Neural cell (in vitro differentiated cells): ENCODE results near the gene CDO1. TPM values are rescaled to one million over a fixed set of nuclear protein-coding genes. Genes with fewer than 3 reads are reported as not detected.

Experiments used
- H2AFZ ChIP-seq: fragments of 200-600, 300-800 bp; sonication (generic), shearing (Covaris generic); 2 replicates; pipeline ENCODE4 v1.6.0; 2014; ENCODE audit warnings: low read depth, mild to moderate bottlenecking, antibody characterized with exemption, low read length, moderate library complexity
- H3F3A ChIP-seq: fragments of 200-600 bp; shearing (Covaris generic); 2 replicates; pipeline ENCODE4 v1.6.1; 2016; ENCODE audit warnings: mild to moderate bottlenecking, moderate library complexity, mixed read lengths, antibody characterized with exemption, low read length; ENCODE audit not compliant: insufficient read depth, poor library complexity, severe bottlenecking
- H3K27ac ChIP-seq: fragments of 200-600, 300-800 bp; sonication (generic), shearing (Covaris generic); 2 replicates; pipeline ENCODE4 v1.5.1; 2014; ENCODE audit warnings: mild to moderate bottlenecking, low read length, moderate library complexity
- H3K27me3 ChIP-seq: fragments of 300-800, 200-600 bp; sonication (generic), shearing (Covaris generic); 2 replicates; pipeline ENCODE4 v1.6.0; 2014; ENCODE audit warnings: mild to moderate bottlenecking, low read depth, low read length, moderate library complexity; ENCODE audit not compliant: insufficient read depth
- H3K36me3 ChIP-seq: fragments of 300-800, 200-600 bp; sonication (generic), shearing (Covaris generic); 2 replicates; pipeline ENCODE4 v1.5.1; 2014; ENCODE audit warnings: mild to moderate bottlenecking, antibody characterized with exemption, low read length, moderate library complexity; ENCODE audit not compliant: insufficient read depth
- H3K4me2 ChIP-seq: fragments of 300-800, 200-600 bp; sonication (generic), shearing (Covaris generic); 2 replicates; pipeline ENCODE4 v1.6.0; 2014; ENCODE audit warnings: mild to moderate bottlenecking, low read length
- H3K4me3 ChIP-seq: fragments of 300-800, 200-600 bp; sonication (generic), shearing (Covaris generic); 2 replicates; pipeline ENCODE4 v1.5.1; 2014; ENCODE audit warnings: mild to moderate bottlenecking, low read length, moderate library complexity
- H3K79me2 ChIP-seq: fragments of 200-600 bp; shearing (Covaris generic); replicated peaks from 2 replicates; pipeline ENCODE4 v1.6.0; 2014; ENCODE audit warnings: mild to moderate bottlenecking, low read length, moderate library complexity; ENCODE audit not compliant: insufficient read depth
- H3K9ac ChIP-seq: fragments of 300-800, 200-600 bp; sonication (generic), shearing (Covaris generic); 2 replicates; pipeline ENCODE4 v1.6.1; 2016; ENCODE audit warnings: mild to moderate bottlenecking, low read length, mixed read lengths
- H3K9me2 ChIP-seq: fragments of 200-600 bp; shearing (Covaris generic); 2 replicates; pipeline ENCODE4 v1.6.1; 2016; ENCODE audit warnings: mild to moderate bottlenecking, low read length, mixed read lengths; ENCODE audit not compliant: insufficient read depth
- H3K9me3 ChIP-seq: fragments of 200-600, 300-800 bp; sonication (generic), shearing (Covaris generic); 2 replicates; pipeline ENCODE4 v1.6.1; 2016; ENCODE audit warnings: mild to moderate bottlenecking, mixed run types, low read length, moderate library complexity, mixed read lengths
- H4K20me1 ChIP-seq: fragments of 200-600 bp; shearing (Covaris generic); 2 replicates; pipeline ENCODE4 v1.6.1; 2016; ENCODE audit warnings: mild to moderate bottlenecking, mixed run types; ENCODE audit not compliant: insufficient read depth
- EP300 ChIP-seq: fragments of 450-650 bp; conservative IDR thresholded peaks from 2 replicates; pipeline ENCODE4 v1.6.1; 2014; ENCODE audit warnings: antibody characterized with exemption, mild to moderate bottlenecking, moderate library complexity; ENCODE audit not compliant: poor library complexity, severe bottlenecking
- EZH2 ChIP-seq: fragments of 200-600, 300-800 bp; shearing (Covaris generic), sonication (generic); IDR thresholded peaks from 2 replicates; pipeline ENCODE4 v1.6.1; 2014; ENCODE audit warnings: antibody characterized with exemption, low read length, borderline replicate concordance, mild to moderate bottlenecking; ENCODE audit not compliant: insufficient read depth, poor library complexity, severe bottlenecking
- MXI1 ChIP-seq: fragments of 450-650 bp; conservative IDR thresholded peaks from 2 replicates; pipeline ENCODE4 v1.6.1; 2014; ENCODE audit warnings: antibody characterized with exemption, mild to moderate bottlenecking; ENCODE audit not compliant: poor library complexity, severe bottlenecking
- POLR2AphosphoS5 ChIP-seq: IDR thresholded peaks from 2 replicates; pipeline ENCODE4 v1.6.1; 2012
- RAD21 ChIP-seq: fragments of 450-650 bp; conservative IDR thresholded peaks from 2 replicates; pipeline ENCODE4 v1.6.1; 2014; ENCODE audit warnings: antibody characterized with exemption, mild to moderate bottlenecking, moderate library complexity
- REST ChIP-seq: IDR thresholded peaks from 2 replicates; pipeline ENCODE4 v1.6.1; 2012; ENCODE audit warnings: borderline replicate concordance
- SMC3 ChIP-seq: fragments of 450-650 bp; conservative IDR thresholded peaks from 2 replicates; pipeline ENCODE4 v1.6.1; 2014; ENCODE audit warnings: antibody characterized with exemption, mild to moderate bottlenecking, moderate library complexity; ENCODE audit not compliant: poor library complexity
- TAF1 ChIP-seq: IDR thresholded peaks from 2 replicates; pipeline ENCODE4 v1.6.1; 2012; ENCODE audit warnings: low read depth
- polyA plus RNA-seq: library from polyadenylated mRNA; depleted of rRNA; stranded (reverse); fragments of >200 nt; gene quantifications from 2 replicates; pipeline ENCODE4 v1.2.3, GENCODE V29; 2014
- TF ChIP-seq, protein P1 (sequence below): fragments of 450-650 bp; IDR thresholded peaks from 2 replicates; pipeline ENCODE4 v1.5.1; 2014; ENCODE audit warnings: antibody characterized with exemption, mild to moderate bottlenecking, moderate library complexity; ENCODE audit not compliant: poor library complexity, severe bottlenecking

CDO1 gene
- polyA plus RNA-seq, 1 donor from 2014 or later = 201 TPM

DNA sequence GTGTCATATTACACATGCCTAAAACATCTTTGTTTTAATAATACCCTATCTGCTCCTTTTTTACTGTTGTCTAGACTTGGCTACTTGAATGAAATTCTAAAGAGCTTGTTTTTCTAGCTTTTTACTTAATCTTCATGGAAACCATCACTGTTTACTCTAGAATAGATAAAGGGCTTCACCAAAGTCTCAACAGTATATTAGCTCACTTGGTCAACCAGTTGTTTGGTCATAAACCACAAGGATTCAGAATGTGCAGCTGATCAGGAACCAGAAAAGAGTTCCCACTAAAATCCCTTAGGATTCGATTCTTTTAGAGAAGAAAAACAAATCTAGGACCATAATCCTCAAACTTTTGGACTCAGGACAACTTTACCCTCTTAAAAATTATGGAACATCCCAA lies 38.0 kb downstream of the CDO1 start:
- Histone ChIP-seq H3K36me3 (no peaks in the 10 kb centered on the region), H3K4me3 (no peak overlapping the region), H3K9me3 (no peaks in the 10 kb centered on the region), H3K27ac (no peak overlapping the region), H2AFZ (no peak overlapping the region), H3K27me3 (no peaks in the 10 kb centered on the region), H3K4me2 (no peak overlapping the region), H3F3A (no peaks in the 10 kb centered on the region), H3K9ac (no peak overlapping the region), H3K79me2 (no peaks in the 10 kb centered on the region), H3K9me2 (no peaks in the 10 kb centered on the region), H4K20me1 (no peaks in the 10 kb centered on the region)
- no peak for TF ChIP-seq TAF1
- no peak for TF ChIP-seq REST
- no peak for TF ChIP-seq EZH2
- no peak for TF ChIP-seq MXI1
- TF ChIP-seq SMC3 = no peak
- no peak for TF ChIP-seq EP300
- TF ChIP-seq, protein P1, sequence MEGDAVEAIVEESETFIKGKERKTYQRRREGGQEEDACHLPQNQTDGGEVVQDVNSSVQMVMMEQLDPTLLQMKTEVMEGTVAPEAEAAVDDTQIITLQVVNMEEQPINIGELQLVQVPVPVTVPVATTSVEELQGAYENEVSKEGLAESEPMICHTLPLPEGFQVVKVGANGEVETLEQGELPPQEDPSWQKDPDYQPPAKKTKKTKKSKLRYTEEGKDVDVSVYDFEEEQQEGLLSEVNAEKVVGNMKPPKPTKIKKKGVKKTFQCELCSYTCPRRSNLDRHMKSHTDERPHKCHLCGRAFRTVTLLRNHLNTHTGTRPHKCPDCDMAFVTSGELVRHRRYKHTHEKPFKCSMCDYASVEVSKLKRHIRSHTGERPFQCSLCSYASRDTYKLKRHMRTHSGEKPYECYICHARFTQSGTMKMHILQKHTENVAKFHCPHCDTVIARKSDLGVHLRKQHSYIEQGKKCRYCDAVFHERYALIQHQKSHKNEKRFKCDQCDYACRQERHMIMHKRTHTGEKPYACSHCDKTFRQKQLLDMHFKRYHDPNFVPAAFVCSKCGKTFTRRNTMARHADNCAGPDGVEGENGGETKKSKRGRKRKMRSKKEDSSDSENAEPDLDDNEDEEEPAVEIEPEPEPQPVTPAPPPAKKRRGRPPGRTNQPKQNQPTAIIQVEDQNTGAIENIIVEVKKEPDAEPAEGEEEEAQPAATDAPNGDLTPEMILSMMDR = no peak
- TF ChIP-seq RAD21 = no peak
- TF ChIP-seq POLR2AphosphoS5 = no peak

DNA sequence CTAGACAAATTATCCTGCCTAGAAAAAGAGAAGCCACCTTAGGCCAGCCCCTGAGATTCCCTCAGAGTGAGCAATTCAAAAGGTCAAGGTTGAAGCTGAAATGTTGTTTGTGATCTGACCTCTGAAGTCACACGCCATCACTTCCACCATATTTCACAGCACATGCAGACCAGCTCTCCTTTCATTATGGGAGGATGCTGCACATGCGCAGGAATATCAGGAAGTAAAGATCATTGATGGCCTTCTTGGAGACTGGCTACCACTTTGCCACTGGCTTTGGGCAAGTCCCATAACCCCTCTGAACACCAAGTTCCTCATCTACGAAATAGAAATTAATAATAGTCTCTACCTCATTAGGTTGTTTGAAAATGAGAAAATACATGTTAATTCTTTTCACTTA lies 39.5 kb downstream of the CDO1 start:
- Histone ChIP-seq H4K20me1 (no peaks in the 10 kb centered on the region), H3K9me3 (no peaks in the 10 kb centered on the region), H3K9me2 (no peaks in the 10 kb centered on the region), H2AFZ (no peak overlapping the region), H3K4me3 (no peak overlapping the region), H3K27me3 (no peaks in the 10 kb centered on the region), H3K4me2 (no peak overlapping the region), H3F3A (no peaks in the 10 kb centered on the region), H3K27ac (no peak overlapping the region), H3K9ac (no peak overlapping the region), H3K36me3 (no peaks in the 10 kb centered on the region), H3K79me2 (no peaks in the 10 kb centered on the region)
- TF ChIP-seq REST = no peak
- TF ChIP-seq RAD21 = no peak
- TF ChIP-seq POLR2AphosphoS5 = no peak
- no peak for TF ChIP-seq MXI1
- TF ChIP-seq EP300 = no peak
- TF ChIP-seq, protein P1 = no peak
- no peak for TF ChIP-seq EZH2
